A673 (cell line): Measurements from ENCODE around the gene ATXN1L. TPM values are rescaled to one million over a fixed set of nuclear protein-coding genes. Genes with fewer than 3 reads are reported as not detected.

Experiments used
- BruUV-seq: library from RNA; stranded (reverse); fragments of 400-500 nt; replicated peaks from 2 replicates; lab custom pipeline; 2021; lab: Mats Ljungman, UMichigan
- CTCF ChIA-PET: fragments of 300-600 bp; sonication (Branson Sonifier 250); formaldehyde crosslinking; loops from one replicate; lab custom pipeline; 2022; ENCODE audit warnings: antibody characterized with exemption; lab: Charles Lee
- POLR2A ChIA-PET: fragments of 300-600 bp; sonication (Branson Sonifier 250); formaldehyde crosslinking; loops from one replicate; lab custom pipeline; 2022; ENCODE audit warnings: antibody characterized with exemption; ENCODE audit not compliant: low non-redundant PET; lab: Charles Lee
- DNase-seq: peaks from one replicate; pipeline ENCODE4 v3.0.0-alpha.2; 2015; ENCODE audit warnings: low spot score
- H3K27ac ChIP-seq: fragments of 200-600 bp; sonication (generic); 2 replicates; pipeline ENCODE4 v1.5.1; 2016; ENCODE audit warnings: mixed run types, low read depth, mild to moderate bottlenecking, mixed read lengths, antibody characterized with exemption, low read length; ENCODE audit not compliant: poor library complexity, severe bottlenecking
- H3K27me3 ChIP-seq: fragments of 200-600 bp; sonication (generic); replicated peaks from 2 replicates; pipeline ENCODE4 v1.6.1; 2017; ENCODE audit warnings: mixed run types, low read depth, mild to moderate bottlenecking, mixed read lengths, antibody characterized with exemption, low read length; ENCODE audit not compliant: insufficient read depth, poor library complexity
- H3K36me3 ChIP-seq: fragments of 200-600 bp; sonication (generic); 2 replicates; pipeline ENCODE4 v1.6.1; 2016; ENCODE audit warnings: mixed run types, mild to moderate bottlenecking, mixed read lengths, antibody characterized with exemption, low read length; ENCODE audit not compliant: insufficient read depth, poor library complexity, severe bottlenecking
- H3K4me1 ChIP-seq: fragments of 200-600 bp; sonication (generic); 2 replicates; pipeline ENCODE4 v1.6.1; 2017; ENCODE audit warnings: mixed run types, mild to moderate bottlenecking, mixed read lengths, antibody characterized with exemption, low read length; ENCODE audit not compliant: insufficient read depth, poor library complexity, severe bottlenecking
- H3K4me3 ChIP-seq: fragments of 200-600 bp; sonication (generic); 2 replicates; pipeline ENCODE4 v1.5.1; 2016; ENCODE audit warnings: low read depth, mixed run types, mild to moderate bottlenecking, mixed read lengths, low read length; ENCODE audit not compliant: poor library complexity, severe bottlenecking
- H3K9me3 ChIP-seq: fragments of 200-600 bp; sonication (generic); 2 replicates; pipeline ENCODE4 v1.6.1; 2016; ENCODE audit warnings: mixed run types, low read depth, mild to moderate bottlenecking, mixed read lengths, antibody characterized with exemption, low read length; ENCODE audit not compliant: poor library complexity, severe bottlenecking
- CTCF ChIP-seq: fragments of 300-800, 200-600 bp; sonication (generic); conservative IDR thresholded peaks from 2 replicates; pipeline ENCODE4 v1.5.1; 2017; ENCODE audit warnings: low read depth, mild to moderate bottlenecking, antibody characterized with exemption, low read length, moderate library complexity, mixed read lengths
- EZH2 ChIP-seq: fragments of 200-600 bp; sonication (generic); IDR thresholded peaks from 2 replicates; pipeline ENCODE4 v1.6.1; 2017; ENCODE audit warnings: borderline replicate concordance, low read depth, mild to moderate bottlenecking, mixed read lengths, antibody characterized with exemption, low read length; ENCODE audit not compliant: poor library complexity, severe bottlenecking
- intact Hi-C: fragments of 100-400 bp; cut with micrococcal nuclease; formaldehyde crosslinking; loops from one replicate; pipeline ENCODE4 v1.10.0; 2022; ENCODE audit not compliant: unreplicated experiment
- total RNA-seq: library from RNA; stranded (reverse); gene quantifications from 2 replicates; pipeline ENCODE4 v1.2.3, GENCODE V29; 2021

ATXN1L gene
- total RNA-seq, 1 experiment from 2014 or later: 26.6 TPM

- no peak overlapping the region for H3K27ac ChIP-seq
- H3K27me3 ChIP-seq: no peaks in the 10 kb centered on the region
- H3K4me1 ChIP-seq: peaks cover 7% of the 10 kb centered on the region
- POLR2A ChIA-PET: no interaction called here
- H3K4me3 ChIP-seq: no peak overlapping the region
- no TSS peak for BruUV-seq
- no peak for DNase-seq
- H3K36me3 ChIP-seq: peaks cover 21% of the 10 kb centered on the region
- CTCF ChIA-PET: no interaction called here
- no peaks in the 10 kb centered on the region for H3K9me3 ChIP-seq
- TF ChIP-seq EZH2: no peak
- no peak for TF ChIP-seq CTCF
- intact Hi-C loops: no loop called here
Observed at GRCh38 chr16:71878911-71879310, 33.1 kb downstream of the ATXN1L start.

- BruUV-seq: no TSS peak
- CTCF ChIA-PET: no interaction called here
- POLR2A ChIA-PET: interaction anchor here (0.6 kb wide), 1 partner anchor 17 kb away, joined by 3 read pairs; no protein-coding TSS in a partner anchor
- no peaks in the 10 kb centered on the region for H3K9me3 ChIP-seq
- no peak for DNase-seq
- H3K27ac ChIP-seq: no peak overlapping the region
- H3K4me3 ChIP-seq: no peak overlapping the region
- peaks cover 7% of the 10 kb centered on the region for H3K4me1 ChIP-seq
- TF ChIP-seq CTCF (no peak), EZH2 (no peak)
- peaks cover 21% of the 10 kb centered on the region for H3K36me3 ChIP-seq
- H3K27me3 ChIP-seq: no peaks in the 10 kb centered on the region
- intact Hi-C loops: no loop called here
Observed at GRCh38 chr16:71880176-71880575, 34.4 kb downstream of the ATXN1L start.

GRCh38 chr16:71882505-71883167, 36.9 kb downstream of the ATXN1L start:
- Histone ChIP-seq H3K4me1 (peaks cover 7% of the 10 kb centered on the region), H3K27me3 (no peaks in the 10 kb centered on the region), H3K9me3 (no peaks in the 10 kb centered on the region), H3K4me3 (peak overlapping the region; percentile 99), H3K27ac (no peak overlapping the region), H3K36me3 (peaks cover 16% of the 10 kb centered on the region)
- peak; percentile 86 for DNase-seq
- POLR2A ChIA-PET: interaction anchor here (0.6 kb wide), 1 partner anchor 71 kb away, joined by 3 read pairs; no protein-coding TSS in a partner anchor
- intact Hi-C loops: no loop called here
- TF ChIP-seq EZH2 (no peak), CTCF (peak; percentile 86)
- CTCF ChIA-PET: interaction anchor here (0.5 to 1.5 kb wide), 6 partner anchors 10 to 79 kb away, joined by 3 to 6 read pairs (median 4); no protein-coding TSS in a partner anchor
- TSS peak; percentile 54 for BruUV-seq
